NCI-H748 (cell line): ENCODE measurements around the gene ZNF580.

Experiments
- DNase-seq: peaks from one replicate; lab custom pipeline; 2025; ENCODE audit not compliant: unreplicated experiment; lab: John Stamatoyannopoulos, UW

Gene ZNF580

GRCh38 chr19:55605637-55606470 is 34.9 kb upstream of the ZNF580 start, which contains the start of gene ZNF865:
TSS of gene ZNF865 (plus strand) at chr19:55605647. CDS start at chr19:55613619, 7,972 bp downstream.
- DNase-seq = peak; percentile 87

GRCh38 chr19:55606471-55606787 is 34.4 kb upstream of the ZNF580 start:
- DNase-seq = no peak

- DNase-seq = no peak
Measured at GRCh38 chr19:55606817-55607216, 34.0 kb upstream of the ZNF580 start.

DNA sequence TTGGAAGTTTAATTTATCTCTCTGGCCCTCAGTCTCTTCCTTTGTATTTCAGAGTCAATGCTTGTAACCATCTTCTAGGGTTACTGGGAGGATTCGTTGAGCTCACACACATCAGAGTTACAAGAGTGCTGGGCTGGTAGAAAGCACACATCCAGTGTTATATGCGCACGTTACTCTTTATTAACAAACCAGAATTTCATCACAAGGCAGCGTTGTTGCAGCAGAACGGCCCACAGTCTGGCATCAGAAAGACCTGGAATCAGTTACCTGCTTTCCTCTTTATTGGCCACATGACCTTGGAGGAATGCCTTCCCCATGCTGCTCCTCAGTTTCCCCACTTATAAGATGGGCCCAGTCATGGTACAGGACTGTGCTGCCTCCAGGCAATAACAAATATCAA is 31.5 kb upstream of the ZNF580 start:
- DNase-seq = no peak

- DNase-seq = no peak
Measured at GRCh38 chr19:55611300-55611982, 29.4 kb upstream of the ZNF580 start.

DNA sequence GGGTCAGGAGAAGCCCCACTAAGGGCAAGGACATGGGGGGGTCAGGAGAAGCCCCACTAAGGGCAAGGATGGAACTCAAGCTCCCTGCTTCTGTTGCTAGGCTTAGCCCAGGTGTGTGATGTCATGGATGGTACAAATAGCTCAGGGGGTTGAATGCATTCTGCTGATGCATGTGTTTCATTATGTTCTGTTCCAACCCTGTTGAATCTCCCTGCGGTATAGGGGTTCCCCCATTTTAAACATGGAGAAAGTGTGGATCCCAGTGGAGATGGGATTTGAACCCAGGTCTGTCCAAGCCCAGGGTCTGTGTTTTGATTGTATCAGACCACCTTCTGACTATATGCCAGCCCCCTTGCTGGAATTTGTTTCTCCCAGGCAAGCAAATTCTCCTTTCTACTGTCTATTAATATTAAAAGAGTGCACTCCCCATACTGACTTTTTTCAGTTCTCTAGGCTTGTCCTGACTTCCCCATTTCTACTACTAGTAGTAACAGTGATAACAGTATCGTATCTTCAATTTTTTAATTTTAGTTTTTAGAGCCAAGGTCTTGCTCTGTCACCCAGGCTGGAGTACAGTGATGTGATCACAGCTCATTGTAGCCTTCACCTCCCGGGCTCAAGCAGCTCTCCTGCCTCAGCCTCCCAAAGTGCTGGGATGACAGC is 28.7 kb upstream of the ZNF580 start:
- DNase-seq = no peak

- DNase-seq = no peak
Measured at GRCh38 chr19:55613396-55613795, 27.4 kb upstream of the ZNF580 start.

DNA sequence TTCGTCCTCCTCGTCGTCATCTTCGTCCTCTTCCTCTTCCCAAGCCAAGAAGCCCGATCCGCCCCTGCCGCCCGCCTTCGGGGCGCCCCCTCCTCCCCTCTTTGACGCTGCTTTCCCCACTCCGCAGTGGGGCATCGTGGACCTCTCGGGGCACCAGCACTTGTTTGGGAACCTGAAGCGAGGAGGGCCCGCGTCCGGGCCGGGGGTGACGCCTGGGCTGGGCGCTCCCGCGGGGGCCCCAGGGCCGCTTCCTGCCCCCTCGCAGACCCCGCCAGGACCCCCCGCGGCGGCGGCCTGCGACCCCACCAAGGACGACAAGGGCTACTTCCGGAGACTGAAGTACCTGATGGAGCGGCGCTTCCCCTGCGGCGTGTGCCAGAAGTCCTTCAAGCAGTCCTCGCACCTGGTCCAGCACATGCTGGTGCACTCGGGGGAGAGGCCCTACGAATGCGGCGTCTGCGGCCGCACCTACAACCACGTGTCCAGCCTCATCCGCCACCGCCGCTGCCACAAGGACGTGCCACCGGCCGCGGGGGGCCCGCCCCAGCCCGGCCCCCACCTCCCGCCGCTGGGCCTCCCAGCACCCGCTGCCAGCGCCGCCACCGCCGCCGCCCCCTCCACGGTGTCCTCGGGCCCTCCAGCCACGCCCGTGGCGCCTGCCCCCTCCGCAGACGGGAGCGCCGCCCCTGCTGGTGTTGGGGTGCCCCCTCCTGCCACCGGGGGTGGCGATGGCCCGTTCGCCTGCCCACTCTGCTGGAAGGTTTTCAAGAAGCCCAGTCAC is 26.7 kb upstream of the ZNF580 start:
- DNase-seq = no peak

GRCh38 chr19:55614711-55615542 is 25.9 kb upstream of the ZNF580 start:
- DNase-seq = no peak

GRCh38 chr19:55615543-55616394 is 25.0 kb upstream of the ZNF580 start:
- DNase-seq = no peak

DNA sequence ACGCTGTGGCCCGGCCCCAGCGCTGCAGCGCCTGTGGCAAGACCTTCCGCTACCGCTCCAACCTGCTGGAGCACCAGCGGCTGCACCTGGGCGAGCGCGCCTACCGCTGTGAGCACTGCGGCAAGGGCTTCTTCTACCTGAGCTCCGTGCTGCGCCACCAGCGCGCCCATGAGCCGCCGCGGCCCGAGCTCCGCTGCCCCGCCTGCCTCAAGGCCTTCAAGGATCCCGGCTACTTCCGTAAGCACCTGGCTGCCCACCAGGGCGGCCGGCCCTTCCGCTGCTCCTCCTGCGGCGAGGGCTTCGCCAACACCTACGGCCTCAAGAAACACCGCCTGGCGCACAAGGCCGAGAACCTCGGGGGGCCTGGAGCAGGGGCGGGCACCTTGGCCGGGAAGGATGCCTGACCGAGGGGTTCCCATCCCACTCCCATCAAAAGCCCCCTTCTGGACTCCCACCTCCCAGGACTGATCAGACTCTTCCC is 24.4 kb upstream of the ZNF580 start:
- no peak for DNase-seq

DNA sequence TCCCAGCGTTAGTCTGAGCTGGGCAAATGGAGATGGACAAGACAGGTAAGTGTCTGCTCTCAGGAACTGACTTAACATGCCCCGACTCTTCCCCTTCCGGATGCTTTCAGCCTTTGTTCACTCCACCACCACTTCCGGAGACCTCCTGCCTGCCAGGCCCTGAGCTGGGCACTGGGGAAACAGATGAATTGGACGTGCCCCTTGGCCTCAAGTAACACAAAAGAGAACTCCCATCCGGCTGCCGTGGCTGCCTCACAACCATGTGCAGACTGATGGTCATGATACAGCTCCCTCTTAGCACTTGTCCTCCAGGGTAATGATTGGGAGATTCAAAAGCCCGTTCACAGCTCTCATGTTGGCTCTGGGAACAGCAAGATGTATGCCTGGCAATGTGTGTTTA is 23.4 kb upstream of the ZNF580 start:
- DNase-seq = no peak

DNA sequence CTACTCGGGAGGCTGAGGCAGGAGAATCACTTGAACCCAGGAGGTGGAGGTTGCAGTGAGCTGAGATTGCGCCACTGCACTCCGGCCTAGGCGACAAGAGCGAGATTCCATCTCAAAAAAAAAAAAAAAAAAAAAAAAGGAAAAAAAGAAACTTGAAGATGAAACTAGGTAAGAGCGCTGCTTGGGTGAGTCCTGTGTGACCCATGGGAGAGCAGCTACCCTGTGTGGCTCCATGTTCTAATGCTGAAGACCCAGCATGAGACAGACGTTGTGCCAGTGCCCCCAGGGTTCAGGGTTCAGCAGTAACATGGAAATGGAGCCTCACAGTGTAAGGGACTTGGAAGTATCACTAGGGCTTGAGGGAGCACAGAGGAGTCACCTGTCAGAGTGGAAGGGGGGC is 22.4 kb upstream of the ZNF580 start:
- DNase-seq = no peak

- no peak for DNase-seq
Measured at GRCh38 chr19:55619286-55619685, 21.5 kb upstream of the ZNF580 start.

- no peak for DNase-seq
Measured at GRCh38 chr19:55620410-55621204, 20.2 kb upstream of the ZNF580 start.

DNA sequence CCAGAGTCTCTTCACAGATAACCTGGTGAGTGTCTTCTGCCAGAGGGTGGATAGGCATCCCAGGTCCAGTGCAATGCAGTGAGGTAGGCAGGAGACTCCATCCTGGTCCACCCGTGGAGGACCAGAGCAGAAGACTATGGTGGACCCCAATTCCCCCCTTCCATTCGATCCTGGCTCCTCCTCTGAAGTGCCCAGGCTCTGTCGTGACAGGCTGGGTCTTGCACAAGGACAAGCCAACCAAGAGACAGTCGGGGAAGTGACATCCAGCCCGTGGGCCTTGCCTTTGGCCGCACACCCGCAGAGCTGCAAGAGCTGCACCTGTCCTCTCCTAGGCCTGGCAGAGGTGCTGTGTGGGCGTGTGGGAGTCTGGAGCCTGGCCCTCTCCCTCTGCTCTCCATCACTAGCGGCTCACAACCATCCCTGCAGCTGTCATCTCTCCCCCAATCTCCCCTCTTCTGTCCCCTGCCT is 19.6 kb upstream of the ZNF580 start:
- DNase-seq = no peak

DNA sequence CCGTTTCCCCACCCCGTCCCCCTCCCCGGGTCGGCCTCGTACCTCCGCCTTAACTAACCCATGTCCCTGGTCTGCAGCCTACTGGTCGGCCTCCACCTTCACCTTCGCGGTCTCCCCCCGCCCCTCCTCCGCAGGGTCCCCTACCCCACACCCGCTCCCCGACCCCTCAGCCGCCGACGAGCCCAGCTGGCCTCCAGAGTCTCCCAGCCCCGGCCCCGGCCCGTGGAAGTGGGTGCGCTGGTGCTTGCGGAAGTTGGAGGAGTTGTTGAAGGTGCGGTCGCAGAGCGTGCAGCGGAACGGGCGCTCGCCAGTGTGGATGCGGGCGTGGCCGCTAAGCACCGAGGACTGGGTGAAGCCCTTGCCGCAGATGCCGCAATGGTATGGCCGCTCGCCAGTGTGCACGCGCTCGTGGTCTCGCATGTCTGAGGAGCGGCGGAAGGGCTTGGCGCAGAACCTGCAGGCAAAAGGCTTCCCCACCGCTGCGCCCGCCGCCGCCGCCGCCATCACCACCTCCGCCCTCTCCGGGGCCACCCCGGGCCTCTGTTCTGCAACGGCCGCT is 19.1 kb upstream of the ZNF580 start:
- DNase-seq = no peak
